Osteocyte (in vitro differentiated cells): ENCODE results near the gene MYO7B. TPM values are rescaled to one million over a fixed set of nuclear protein-coding genes. Genes with fewer than 3 reads are reported as not detected.

Experiments
- DNase-seq: peaks from one replicate; pipeline ENCODE4 v3.0.0; 2021; ENCODE audit warnings: mixed read lengths; ENCODE audit not compliant: unreplicated experiment; ENCODE audit errors: extremely low spot score
- H3K27ac Mint-ChIP-seq: one replicate; pipeline ENCODE4 v1.8.0; 2021; ENCODE audit warnings: mild to moderate bottlenecking, mixed read lengths; ENCODE audit not compliant: unreplicated experiment
- H3K27me3 Mint-ChIP-seq: one replicate; pipeline ENCODE4 v1.8.0; 2021; ENCODE audit warnings: mixed read lengths; ENCODE audit not compliant: unreplicated experiment
- H3K36me3 Mint-ChIP-seq: one replicate; pipeline ENCODE4 v1.8.0; 2021; ENCODE audit warnings: mixed read lengths; ENCODE audit not compliant: unreplicated experiment
- H3K4me1 Mint-ChIP-seq: one replicate; pipeline ENCODE4 v1.8.0; 2021; ENCODE audit warnings: mixed read lengths; ENCODE audit not compliant: unreplicated experiment
- H3K4me3 Mint-ChIP-seq: one replicate; pipeline ENCODE4 v1.8.0; 2021; ENCODE audit warnings: mild to moderate bottlenecking, moderate library complexity, mixed read lengths; ENCODE audit not compliant: unreplicated experiment
- H3K9me3 Mint-ChIP-seq: one replicate; pipeline ENCODE4 v1.8.0; 2021; ENCODE audit warnings: mixed read lengths; ENCODE audit not compliant: unreplicated experiment
- total RNA-seq: library from RNA; stranded (reverse); gene quantifications from 2 replicates; pipeline ENCODE4 v1.2.1, GENCODE V29; 2021
- TF ChIP-seq, protein P1 (sequence below): fragments of 200-600 bp; sonication (generic); IDR thresholded peaks from 2 replicates; pipeline ENCODE4 v1.5.0; 2021; ENCODE audit warnings: antibody characterized with exemption, mild to moderate bottlenecking, moderate library complexity

The MYO7B gene
- total RNA-seq, 1 donor from 2014 or later, result not detected

- peaks cover 8% of the 10 kb centered on the region for H3K9me3 Mint-ChIP-seq
- peaks cover 3% of the 10 kb centered on the region for H3K4me1 Mint-ChIP-seq
- H3K27me3 Mint-ChIP-seq, result no peaks in the 10 kb centered on the region
- peak; percentile 83 for DNase-seq
- TF ChIP-seq, protein P1, sequence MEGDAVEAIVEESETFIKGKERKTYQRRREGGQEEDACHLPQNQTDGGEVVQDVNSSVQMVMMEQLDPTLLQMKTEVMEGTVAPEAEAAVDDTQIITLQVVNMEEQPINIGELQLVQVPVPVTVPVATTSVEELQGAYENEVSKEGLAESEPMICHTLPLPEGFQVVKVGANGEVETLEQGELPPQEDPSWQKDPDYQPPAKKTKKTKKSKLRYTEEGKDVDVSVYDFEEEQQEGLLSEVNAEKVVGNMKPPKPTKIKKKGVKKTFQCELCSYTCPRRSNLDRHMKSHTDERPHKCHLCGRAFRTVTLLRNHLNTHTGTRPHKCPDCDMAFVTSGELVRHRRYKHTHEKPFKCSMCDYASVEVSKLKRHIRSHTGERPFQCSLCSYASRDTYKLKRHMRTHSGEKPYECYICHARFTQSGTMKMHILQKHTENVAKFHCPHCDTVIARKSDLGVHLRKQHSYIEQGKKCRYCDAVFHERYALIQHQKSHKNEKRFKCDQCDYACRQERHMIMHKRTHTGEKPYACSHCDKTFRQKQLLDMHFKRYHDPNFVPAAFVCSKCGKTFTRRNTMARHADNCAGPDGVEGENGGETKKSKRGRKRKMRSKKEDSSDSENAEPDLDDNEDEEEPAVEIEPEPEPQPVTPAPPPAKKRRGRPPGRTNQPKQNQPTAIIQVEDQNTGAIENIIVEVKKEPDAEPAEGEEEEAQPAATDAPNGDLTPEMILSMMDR, result no peak
- H3K36me3 Mint-ChIP-seq, result no peaks in the 10 kb centered on the region
- no peak overlapping the region for H3K27ac Mint-ChIP-seq
- no peak overlapping the region for H3K4me3 Mint-ChIP-seq
Measured at GRCh38 chr2:127592761-127593227, 57.3 kb downstream of the MYO7B start.

DNA sequence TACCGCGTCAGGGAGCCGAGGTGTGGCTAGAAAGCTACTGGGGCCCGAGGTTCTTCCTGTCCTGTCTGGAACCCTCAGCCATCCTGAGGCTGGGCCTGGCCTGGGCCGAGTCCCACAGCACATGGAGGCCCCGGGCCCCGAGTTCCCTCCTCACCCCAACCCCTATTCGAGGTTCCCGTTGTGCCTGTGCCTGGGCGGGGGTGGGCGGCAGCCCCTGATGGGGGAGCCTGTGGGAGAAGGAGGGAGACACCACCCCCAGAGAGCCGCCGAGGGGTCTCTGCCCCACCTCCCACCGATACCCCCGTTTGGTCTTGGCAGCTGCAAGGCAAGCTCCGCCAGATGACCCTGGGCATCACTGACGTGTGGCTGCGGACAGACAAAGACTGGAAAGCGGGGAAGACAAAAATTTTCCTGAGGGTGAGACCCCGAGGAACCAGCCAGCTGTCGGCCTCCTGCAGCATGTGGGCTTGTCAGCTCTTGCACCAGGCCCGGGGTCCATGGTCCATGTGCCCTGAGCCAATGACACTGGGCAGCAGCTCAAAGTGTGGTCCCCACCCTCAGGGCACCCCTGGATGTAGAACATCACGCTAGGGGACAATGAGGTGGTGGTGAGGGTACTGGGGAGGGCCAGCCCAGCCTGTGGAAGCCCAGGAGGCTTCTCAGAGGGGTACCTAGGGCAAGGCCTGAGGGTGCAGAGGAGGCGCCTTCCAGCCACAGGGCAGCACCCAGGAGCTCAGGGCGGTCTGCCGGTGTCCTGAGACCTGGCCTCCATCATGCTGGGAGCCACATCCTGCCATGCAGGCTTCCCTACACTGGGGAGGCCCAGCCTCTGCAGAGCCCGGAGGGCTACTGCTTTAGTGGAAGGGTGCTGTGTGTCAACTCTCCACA is 58.0 kb downstream of the MYO7B start:
- Mint-ChIP-seq H3K36me3 (no peaks in the 10 kb centered on the region), H3K9me3 (peaks cover 13% of the 10 kb centered on the region), H3K4me3 (no peak overlapping the region), H3K27me3 (no peaks in the 10 kb centered on the region), H3K4me1 (peaks cover 8% of the 10 kb centered on the region), H3K27ac (no peak overlapping the region)
- DNase-seq, result peak; percentile 83
- TF ChIP-seq, protein P1, result no peak

GRCh38 chr2:127594116-127594591 is 58.7 kb downstream of the MYO7B start:
- no peaks in the 10 kb centered on the region for H3K36me3 Mint-ChIP-seq
- peaks cover 14% of the 10 kb centered on the region for H3K4me1 Mint-ChIP-seq
- TF ChIP-seq, protein P1, result no peak
- no peaks in the 10 kb centered on the region for H3K27me3 Mint-ChIP-seq
- no peak overlapping the region for H3K4me3 Mint-ChIP-seq
- no peak overlapping the region for H3K27ac Mint-ChIP-seq
- DNase-seq, result peak; percentile 71
- H3K9me3 Mint-ChIP-seq, result peaks cover 18% of the 10 kb centered on the region

- TF ChIP-seq, protein P1, result no peak
- Mint-ChIP-seq H3K4me3 (no peak overlapping the region), H3K36me3 (no peaks in the 10 kb centered on the region), H3K27ac (no peak overlapping the region), H3K4me1 (peaks cover 21% of the 10 kb centered on the region), H3K9me3 (peaks cover 30% of the 10 kb centered on the region), H3K27me3 (no peaks in the 10 kb centered on the region)
- peak; percentile 68 for DNase-seq
Measured at GRCh38 chr2:127596311-127597045, 61.0 kb downstream of the MYO7B start.
